Measurements from ENCODE around the gene SULT6B1. TPM values are rescaled to one million over a fixed set of nuclear protein-coding genes. Genes with fewer than 3 reads are reported as not detected.
"Not testable (repeated sequence)": the region's sequence is repeated elsewhere in the genome, so short reads cannot be mapped to it uniquely, and the experiment has no call there.

The SULT6B1 gene
- total RNA-seq, 1 donor from 2014 or later: not detected

DNA sequence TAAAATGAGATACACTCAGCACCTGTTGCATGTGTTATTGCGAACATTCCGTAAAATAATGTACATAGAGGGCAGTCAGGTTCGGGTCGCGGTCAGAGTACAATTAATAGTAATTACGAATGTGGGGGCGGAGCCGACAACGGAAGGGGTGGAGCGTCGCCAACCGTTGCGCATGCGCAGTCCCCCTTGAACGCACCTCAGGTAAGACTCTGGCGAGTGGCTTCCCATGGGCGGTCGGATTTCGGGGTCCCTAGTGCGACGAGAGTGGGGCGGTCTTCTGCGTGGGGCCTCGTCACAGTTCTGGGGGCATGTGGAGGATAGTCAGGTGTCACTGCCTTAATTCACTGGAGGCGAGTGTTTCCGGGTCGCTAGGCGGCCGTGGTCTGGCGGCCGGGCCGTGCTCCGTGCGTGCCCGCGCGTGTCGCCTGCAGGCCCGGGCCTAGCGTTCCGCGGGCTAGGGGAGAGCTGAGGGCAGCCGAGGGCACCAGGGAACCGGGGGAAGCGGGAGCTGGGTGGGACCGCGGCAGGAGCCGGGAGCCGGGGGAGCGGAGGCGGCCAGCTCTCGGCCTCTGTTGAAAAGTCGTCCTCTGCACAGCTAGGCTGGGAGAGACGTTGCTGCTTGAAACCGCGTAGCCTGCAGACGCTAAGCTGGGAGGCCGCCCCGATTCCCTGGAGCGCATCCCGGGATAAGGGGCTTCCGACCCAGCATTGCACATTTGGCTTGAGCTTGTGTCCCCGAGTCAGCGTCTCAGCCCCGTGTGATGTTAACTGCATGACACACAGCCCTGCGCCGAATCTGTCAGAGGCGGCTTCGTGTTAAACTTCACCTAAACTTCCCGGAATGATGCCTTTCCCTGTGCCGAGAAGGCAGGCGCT, 8.1 kb upstream of the SULT6B1 start, which contains the start of gene CEBPZOS:
CEBPZOS (plus strand) TSS at position 177 of the 876 bp plus-strand sequence. CDS start 3,209 bp downstream, outside the sequence.
- DNase-seq (ENCODE audit: low read depth): peak; percentile 84

DNA sequence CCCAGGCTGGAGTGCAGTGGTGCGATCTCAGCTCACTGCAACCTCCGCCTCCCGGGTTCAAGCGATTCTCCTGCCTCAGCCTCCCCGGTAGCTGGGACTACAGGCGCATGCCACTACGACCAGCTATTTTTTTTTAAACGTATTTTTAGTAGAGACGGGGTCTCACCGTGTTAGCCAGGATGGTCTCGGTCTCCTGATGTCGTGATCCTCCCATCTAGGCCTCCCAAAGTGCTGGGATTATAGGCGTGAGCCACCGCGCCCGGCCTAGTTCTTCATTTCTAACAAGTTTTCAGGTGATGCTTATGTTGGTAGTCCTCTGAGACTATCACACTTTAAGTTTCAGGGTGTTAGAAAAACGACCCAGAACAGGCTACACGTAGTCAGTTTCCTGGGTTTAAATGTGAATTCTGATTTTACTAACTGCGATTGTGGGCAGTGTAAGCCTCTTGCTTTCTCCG, 7.4 kb upstream of the SULT6B1 start:
- not testable (repeated sequence) for DNase-seq (ENCODE audit: low read depth)

DNA sequence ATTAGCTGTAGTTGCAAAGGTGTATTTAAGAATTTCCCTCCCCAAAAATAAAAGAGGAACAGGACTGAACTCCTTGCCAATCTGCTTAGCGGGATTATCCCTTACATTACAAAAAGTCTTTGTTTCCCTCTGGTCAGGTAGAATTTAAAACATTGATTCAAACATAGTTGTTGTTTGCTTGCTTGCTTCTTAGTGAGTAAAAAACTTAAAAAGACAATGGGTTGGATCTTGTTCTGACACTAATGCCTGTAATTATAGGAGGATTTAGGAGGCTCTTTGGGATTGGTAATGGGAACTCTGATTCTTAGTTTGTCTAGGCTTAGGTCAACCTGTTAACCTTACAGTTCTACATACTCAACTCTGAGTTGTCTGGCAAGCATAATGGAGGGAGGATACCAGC, 4.1 kb upstream of the SULT6B1 start:
- no peak for DNase-seq (ENCODE audit: low read depth)

DNA sequence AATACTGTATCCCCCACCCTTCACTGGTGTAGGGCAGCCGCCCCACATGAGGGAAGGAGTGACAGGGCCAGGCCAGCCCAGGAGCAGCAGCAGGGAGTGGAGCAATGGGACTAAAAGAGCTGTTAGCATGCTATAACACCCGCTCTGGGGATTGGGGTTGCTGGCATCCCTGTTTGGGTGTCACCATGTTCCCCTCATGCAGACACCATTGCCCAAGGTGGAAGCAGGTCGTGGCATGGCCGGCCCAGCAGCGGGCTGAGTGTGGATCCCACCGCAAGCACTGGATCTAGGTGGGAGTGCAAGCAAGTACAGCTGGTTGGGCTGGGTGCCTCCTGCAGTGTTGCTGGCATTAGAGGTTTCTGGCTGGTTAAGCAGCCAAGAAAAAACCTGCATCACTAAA, 3.3 kb upstream of the SULT6B1 start:
- DNase-seq (ENCODE audit: low read depth): no peak

DNA sequence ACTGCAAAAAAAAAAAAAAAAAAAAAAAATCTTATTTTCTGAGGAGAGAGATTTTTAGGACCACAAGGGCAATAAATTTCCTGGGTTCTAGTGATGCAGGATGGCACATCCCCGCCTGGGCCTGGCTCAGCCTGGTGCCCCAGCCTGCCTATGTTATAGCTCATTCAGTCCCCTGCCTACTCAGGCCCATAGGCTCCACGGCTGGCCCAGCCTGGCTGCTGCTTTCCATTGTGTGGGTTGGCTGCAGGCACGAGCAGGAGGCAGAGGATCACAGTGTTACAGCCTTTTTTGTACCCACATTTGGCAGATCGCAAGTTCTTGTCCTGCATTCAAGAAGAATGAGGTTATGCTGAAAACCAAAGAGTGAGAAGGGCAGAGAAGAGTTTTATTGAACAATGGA, 2.8 kb upstream of the SULT6B1 start:
- DNase-seq (ENCODE audit: low read depth): no peak

DNA sequence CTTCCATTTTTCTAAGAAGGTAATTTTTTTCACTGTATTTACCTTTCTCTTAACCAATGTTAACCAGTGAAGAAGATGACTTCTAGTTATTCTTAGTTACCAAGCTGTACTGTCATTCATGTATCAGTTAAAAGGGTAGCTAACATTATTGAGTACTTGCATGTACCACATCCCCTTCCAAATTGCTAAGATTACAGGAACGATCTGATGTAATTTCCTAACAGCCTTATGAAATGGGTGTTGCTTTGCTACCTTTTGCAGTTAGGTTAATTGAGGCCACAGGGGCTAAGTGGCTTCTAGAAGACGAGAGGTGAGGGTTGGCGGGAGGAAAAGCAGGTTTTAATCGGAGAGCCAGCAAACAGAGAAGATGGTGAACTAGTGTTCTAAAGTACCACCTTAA, 1.8 kb upstream of the SULT6B1 start:
- DNase-seq (ENCODE audit: low read depth): no peak

DNA sequence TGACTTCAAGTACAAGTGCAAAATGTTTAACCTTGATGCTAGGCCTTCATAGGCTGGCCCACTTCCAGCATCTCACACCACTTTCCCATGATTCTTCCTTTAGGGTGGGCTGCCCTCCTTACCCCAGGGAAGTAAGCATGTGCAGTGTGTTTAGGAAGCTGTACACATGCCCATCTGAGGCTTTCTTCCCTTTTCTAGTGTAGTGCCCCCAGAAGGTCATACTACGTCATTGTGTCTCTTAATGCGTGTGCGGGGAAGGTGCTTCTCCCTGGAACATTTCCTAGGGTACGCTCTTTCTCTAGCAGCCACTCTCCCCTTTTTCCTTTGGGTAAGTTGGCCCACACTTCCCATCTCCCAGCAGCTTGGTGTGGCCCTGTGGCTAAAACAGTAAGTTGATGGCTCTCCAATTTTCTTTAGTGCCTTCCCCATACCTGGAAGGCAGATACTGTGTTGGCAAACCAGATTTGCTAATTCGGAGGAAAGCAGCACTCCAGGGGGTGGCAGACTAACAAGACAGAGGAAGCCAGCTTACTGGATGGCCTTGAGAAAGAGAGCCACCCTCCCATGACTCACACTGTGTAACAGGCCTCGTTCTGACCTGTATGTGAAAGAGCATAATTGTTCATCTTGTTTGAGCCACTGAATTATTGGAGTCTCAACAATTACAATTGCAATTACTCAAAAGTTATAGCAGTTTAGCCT, 1.1 kb upstream of the SULT6B1 start:
- peak; percentile 46 for DNase-seq (ENCODE audit: low read depth)

DNA sequence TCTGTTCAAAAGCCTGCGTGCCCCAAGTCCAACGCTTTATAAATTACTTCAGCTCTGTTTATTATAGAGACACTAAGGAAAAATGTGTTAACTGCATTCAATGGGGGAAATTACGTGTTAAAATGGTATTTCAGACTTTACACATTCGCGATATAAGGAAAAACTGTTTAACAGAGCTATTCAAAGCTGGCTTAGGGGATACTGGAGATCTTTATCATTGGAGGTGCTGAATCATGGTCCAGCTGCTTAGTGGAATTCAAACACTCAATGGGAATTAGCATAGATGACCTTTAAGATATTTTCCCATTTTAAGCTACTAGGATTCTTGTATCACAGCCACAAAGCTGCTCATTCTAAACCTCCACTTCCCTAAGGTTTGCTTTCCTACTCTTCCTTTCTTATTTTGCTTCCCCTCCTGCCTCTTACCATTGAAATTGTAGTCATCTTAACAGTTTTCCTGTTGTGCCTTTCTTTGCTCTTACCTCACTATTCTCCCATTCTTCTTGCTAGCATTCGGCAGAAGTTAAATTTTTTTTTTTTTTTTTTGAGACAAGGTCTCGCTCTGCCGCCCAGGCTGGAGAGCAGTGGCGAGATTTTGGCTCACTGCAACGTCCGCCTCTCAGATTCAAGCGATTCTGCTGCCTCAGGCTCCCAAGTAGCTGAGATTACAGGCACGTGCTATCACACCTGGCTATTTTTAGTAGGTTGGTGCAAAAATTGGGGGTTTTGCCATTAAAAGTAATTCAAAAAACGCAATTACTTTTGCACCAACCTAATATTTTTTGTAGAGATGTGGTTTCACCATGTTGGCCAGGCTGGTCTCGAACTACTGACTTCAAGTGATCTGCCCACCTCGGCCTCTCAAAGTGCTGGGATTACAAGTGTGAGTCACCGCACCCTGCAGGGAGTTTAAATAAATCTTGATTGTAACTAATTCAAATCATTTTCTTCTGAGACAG, 6.5 kb downstream of the SULT6B1 start:
- DNase-seq (ENCODE audit: low read depth): no peak

DNA sequence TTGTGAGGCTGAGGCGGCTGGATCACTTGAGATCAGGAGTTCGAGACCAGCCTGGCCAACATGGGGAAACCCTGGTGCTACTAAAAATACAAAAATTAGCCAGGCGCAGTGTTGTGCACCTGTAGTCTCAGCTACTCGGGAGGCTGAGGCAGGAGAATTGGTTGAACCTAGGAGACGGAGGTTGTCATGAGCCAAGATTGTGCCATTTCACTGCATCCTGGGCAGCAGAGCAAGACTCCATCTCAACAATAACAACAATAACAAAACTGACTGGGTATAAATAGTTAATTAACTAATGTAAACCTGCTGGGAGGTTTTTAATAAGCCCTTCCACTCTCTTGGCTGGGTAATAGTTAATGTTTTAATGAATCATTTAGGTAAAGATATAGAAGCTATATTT, 7.8 kb downstream of the SULT6B1 start:
- DNase-seq (ENCODE audit: low read depth): no peak

DNA sequence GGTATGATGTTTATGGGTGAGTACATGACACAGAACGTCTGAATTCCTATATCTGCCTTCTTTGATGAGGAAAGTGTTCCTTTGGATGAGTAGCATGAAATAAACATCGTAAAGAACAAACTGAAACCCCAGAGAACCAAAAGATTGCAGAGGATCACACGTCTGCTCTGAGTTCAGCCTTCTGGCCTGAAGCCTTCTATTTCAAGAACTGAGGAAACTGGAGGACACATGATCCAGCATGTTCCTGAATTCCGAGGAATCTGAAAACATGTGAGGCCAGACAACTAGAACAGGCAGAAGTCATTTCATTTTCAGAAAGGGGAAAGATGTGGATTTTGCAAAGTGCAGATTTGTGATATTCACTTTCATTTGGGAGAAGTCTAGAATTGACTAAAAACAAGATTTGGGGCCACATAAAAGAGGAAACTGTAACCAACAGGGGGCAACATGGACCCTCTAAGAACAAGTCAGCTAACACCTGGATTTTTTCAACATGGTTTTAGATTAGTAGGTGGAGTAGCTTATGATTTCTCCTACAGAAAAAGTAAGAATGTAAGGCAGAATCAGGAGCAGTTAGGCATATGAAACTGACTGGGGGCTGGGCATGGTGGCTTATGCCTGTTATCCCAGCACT, 8.3 kb downstream of the SULT6B1 start:
- no peak for DNase-seq (ENCODE audit: low read depth)

DNA sequence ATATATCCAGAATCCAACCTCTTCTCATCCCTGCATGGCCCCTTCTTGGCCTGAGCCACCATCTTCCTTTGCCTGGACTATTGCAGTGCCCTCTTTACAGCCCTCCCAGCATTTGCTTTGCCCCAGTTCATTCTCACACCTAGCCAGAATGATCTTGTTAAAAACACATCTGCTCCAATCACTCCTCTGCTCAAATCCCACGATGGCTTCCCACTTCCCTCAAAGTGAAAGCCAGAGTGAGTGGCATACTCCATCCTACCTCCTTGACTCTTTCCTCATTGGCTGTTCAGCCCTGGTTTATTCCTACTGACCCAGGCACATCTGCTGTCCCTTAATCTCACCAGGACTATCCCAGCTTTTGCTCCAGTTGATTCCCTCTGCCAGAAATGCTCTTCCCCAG, 14.7 kb downstream of the SULT6B1 start:
- DNase-seq (ENCODE audit: low read depth): peak; percentile 42

DNA sequence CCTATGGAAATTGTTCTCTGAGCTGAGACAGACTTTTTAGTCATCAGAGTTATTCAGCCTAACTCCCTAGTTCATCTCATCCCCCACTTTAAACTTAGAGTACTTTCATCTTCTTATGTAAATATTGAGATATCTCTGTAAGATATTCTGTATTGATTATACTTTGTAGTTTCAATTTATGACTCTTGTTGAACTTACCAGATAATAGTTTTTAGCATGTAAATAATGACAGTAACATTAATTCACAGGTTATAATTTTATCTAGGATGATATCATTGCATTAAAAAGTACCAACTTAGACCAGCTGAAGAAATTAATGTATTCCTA, 16.9 kb downstream of the SULT6B1 start:
- no peak for DNase-seq (ENCODE audit: low read depth)

DNA sequence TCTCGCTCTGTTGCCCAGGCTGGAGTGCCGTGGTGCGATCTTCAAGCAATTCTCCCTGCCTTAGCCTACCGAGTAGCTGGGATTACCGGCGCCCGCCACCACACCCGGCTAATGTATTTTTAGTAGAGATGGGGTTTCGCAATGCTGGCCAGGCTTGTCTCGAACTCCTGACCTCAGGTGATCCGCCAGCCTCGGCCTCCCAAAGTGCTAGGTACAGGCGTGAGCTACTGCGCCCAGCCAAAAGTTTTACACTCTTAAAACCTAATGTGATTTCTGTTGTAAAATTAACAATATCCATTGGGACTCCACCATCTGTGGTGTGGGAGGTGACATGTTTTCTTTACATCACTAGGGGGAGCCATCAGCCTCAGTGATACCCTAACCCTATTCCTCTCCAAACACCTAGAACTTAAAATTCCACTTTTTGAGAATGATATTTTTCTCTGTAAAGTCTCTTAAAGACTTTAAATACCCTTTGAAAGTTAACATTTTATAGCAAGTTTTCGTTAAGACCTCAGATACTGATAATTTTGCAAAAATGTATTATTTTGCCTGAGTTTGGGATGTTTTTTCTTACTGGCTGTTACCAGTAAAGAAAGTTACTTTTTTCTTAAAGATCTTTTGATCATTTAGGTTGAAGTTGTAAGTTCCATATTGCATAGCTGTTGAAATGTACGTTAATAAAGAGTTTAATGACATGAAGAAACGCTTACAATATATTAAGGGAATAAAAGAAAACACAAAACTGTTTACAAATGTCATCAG, 20.1 kb downstream of the SULT6B1 start:
- DNase-seq (ENCODE audit: low read depth): peak; percentile 50

DNA sequence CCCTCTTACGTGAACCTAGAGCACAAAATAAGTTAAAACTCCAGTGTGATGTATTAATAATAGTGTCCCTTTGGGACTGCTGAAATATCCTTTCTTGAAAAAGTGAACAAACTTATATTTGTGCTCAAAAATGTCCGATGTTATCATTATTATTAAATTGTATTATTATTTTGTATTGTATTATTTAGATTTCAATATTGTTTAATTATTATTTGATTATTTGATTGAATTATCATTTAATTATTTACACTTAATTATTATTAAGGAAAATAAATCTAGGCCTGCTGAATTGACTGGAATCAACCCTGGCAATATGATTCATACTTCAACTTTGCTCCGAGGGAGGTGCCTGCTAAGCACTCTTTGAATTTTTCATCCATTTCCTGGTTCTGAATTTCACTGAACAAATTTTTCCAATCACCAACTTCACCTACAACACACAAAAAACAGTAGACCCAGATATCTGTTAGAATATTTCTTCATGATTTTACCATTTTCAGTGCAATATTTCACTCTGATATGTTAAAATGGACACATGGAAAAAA, 20.8 kb downstream of the SULT6B1 start:
- no peak for DNase-seq (ENCODE audit: low read depth)

DNA sequence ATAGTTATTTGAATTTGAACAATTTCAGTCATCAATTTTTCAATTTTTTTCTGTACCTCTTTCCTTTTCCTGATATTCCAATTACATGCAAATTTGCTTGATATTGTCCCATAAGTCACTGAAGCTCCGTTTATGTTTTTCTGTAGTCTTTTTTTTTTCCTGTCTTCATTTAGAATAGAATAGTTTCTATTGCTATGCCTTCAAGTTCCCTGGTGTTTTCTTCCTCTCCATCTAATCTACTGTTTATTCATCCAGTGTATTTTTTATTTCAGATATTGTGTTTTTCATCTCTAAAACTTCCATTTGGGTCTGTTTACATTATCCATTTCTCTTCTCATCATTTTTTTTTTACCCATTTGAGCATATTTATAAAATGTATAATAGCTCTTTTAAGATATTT, 23.7 kb downstream of the SULT6B1 start:
- DNase-seq (ENCODE audit: low read depth): no peak

DNA sequence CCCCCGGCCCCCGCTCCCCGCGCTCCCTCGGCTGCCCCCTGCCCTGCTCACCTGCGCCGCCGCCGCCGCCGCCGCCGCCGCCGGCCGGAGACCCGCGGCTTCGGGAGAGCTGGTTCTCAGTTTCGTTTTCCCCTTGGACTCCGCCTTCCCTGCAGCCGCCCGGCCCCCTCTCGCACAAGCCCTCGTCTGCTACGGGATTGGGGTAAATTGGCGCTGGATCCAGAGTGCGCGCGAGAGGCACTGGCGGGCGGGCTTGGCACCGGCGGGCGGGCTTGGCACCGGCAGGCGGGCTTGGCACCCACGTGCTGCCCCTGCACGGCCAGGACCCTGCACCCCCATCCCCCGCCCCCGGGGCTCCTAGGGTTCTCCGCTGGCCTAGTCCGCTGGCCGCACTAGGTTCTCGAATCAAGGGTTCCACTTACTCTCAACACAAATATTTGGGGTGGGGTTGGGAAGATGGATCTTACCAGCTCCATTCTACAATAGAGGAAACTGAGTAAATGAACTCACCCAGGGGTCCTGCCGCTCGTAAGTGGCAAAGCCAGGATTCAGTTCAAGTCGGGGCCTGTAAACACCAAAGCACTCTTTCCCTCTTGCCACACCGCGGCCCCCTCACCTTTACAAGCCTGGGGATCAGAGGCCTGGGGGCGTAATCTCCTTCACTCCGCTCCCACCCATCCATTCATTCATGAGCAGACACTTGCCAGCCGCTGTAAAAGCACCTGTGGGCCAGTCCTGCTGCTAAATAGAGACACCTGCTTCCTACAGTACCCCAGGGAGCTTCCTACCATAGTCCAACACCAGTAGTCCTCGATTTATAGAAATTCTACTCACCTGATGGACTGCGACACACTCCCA, 31.4 kb downstream of the SULT6B1 start, which contains the start of gene EIF2AK2:
EIF2AK2 (minus strand) TSS at position 124 of the 858 bp plus-strand sequence. CDS start 9,174 bp downstream, outside the sequence.
- peak; percentile 83 for DNase-seq (ENCODE audit: low read depth)

DNA sequence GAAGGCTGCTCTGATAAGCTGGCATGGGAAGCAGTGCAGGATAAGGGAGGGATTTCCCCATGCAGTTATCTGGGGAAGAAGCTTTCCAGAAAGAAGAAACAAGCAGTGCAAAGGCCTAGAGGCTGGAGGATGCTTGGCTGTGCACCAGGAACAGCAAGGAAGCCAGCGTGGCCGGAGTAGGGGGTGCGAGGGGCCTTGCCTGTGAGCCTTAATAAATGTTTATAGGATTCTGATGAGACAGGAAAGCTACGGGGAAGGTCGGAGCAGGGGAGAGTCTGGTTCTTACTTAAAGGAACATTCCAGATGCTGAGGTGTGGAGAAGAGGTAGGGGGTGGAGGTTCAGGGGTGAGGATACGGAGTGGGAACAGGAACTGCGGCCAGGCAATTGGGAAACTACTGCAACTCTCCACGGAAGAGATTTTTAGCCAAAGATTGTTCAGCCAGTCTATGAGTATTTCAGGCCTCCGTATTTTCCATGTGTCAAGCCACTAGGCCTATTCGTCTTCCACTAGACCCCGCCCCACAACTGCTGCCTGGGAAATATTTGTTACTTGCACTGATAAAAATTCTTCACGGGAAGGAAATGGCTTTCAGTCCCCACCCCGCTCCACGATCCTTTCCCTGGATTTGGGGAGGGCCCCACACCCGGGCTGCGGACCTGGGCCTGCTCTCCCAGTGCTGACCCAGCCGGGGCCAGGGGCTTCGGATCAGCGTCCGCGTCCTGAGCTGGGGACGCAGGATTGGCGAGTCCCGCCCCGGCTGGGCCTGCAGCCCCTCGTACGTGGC, 32.2 kb downstream of the SULT6B1 start:
- DNase-seq (ENCODE audit: low read depth): peak; percentile 61

DNA sequence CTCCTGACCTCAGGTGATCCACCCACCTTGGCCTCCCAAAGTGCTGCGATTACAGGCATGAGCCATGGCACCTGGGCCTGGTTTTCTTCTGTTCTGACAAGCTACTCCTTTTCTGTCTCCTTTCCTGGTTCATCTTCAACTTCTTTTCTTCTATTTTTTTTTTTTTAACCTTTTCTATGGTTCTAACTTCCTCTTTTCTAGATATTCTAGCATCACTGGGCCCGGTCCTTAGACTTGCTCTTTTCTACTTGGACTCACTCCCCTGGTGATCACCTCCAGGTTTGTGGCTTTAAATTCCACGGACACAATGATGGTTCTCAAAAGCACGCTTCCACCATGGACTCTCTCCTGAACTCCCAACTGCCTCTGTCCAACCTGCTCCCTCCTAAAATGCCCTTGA, 33.7 kb downstream of the SULT6B1 start:
- no peak for DNase-seq (ENCODE audit: low read depth)
